HFF-Myc (cell line): ENCODE measurements around the gene RYR2.

Source experiments
- DNase-seq: peaks from one replicate; pipeline ENCODE4 v3.0.0-alpha.2; 2011; ENCODE audit warnings: low read depth; ENCODE audit errors: extremely low read depth
- H3K4me3 ChIP-seq: replicated peaks from 2 replicates; pipeline ENCODE4 v1.5.1; 2011; ENCODE audit warnings: low read depth, mild to moderate bottlenecking, control low read depth, low read length
- TF ChIP-seq, protein P1 (sequence below): IDR thresholded peaks from 2 replicates; pipeline ENCODE4 v1.5.1; 2012; ENCODE audit warnings: mild to moderate bottlenecking, low read depth, low read length, control low read depth; ENCODE audit errors: missing control alignments

RYR2 gene

DNA sequence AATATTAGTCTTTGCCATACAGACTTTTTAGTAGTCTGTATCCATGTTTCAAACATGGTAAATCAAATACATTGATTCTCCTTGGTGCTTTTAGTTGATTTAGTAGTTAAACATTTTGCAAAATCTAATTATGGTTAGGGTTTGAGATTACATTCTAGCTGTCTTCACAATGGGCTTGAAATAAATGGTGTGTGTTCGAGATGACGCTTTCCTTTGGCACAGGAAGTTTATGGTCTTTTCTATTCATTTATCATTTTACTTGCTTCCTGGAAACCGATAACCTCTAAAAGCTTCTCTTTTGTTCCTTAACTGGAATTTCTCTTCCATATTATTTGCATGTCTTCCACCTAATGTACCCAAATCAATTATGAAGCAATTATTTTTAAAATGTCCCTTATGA, 810.4 kb downstream of the RYR2 start:
- TF ChIP-seq, protein P1, sequence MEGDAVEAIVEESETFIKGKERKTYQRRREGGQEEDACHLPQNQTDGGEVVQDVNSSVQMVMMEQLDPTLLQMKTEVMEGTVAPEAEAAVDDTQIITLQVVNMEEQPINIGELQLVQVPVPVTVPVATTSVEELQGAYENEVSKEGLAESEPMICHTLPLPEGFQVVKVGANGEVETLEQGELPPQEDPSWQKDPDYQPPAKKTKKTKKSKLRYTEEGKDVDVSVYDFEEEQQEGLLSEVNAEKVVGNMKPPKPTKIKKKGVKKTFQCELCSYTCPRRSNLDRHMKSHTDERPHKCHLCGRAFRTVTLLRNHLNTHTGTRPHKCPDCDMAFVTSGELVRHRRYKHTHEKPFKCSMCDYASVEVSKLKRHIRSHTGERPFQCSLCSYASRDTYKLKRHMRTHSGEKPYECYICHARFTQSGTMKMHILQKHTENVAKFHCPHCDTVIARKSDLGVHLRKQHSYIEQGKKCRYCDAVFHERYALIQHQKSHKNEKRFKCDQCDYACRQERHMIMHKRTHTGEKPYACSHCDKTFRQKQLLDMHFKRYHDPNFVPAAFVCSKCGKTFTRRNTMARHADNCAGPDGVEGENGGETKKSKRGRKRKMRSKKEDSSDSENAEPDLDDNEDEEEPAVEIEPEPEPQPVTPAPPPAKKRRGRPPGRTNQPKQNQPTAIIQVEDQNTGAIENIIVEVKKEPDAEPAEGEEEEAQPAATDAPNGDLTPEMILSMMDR, result no peak
- no peak overlapping the region for H3K4me3 ChIP-seq
- no peak for DNase-seq

DNA sequence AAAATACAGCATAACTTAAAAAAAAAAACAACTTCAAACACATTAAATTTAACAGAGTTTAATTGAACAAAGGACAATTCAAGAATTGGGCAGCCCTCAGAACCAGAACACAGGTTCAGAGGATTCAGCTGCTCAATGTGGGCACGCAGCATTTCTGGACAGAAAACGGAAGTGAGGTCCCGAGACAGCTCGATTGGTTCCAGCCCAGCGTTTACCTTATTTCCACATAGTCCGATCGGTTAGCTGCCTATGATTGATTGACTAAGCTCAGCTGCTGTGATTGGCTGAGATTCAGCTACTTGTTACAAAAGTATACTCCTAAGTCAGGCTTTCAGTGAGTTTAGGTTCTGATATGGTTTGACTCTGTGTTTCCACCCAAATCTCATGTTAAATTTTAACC, 815.5 kb downstream of the RYR2 start:
- no peak overlapping the region for H3K4me3 ChIP-seq
- TF ChIP-seq, protein P1, result no peak
- no peak for DNase-seq

DNA sequence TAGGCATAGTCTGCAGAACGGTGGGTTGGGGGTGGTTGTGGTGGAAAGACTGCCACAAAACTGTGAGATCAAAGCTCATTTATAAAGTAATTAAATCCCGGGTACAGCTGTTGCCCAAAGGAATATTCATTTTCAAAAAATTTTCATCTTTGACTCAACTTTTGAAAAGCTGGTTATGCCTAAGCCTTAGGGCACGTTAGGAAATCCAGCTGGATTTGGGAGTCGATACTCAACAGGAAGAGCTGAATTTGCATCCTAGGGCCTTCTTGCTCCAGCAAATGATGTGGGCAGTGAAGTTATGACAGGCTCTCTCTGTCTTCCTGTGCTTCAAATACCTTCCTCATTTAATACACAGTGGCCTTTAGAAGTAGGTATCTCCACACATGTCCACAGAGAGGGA, 817.0 kb downstream of the RYR2 start:
- TF ChIP-seq, protein P1, result no peak
- DNase-seq, result no peak
- H3K4me3 ChIP-seq, result no peak overlapping the region

DNA sequence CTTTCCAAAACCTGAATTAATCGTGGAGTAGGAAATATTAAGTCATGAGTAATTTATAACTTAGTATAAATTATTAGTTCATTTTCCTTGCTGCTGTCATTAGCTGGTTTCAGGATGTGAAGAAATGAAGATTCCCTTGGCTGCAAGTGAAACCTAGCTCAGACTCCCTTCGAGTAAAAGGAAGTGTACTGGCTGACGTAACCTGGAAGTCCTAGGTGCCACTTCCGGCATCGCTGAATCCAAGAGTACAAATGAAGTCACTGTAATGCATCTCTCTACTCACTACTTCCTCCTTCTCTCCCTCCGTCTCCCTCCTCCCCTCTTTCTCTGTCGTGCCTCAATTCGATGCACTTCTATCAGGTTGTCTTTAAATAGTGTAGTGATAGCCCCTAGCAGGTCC, 820.0 kb downstream of the RYR2 start:
- TF ChIP-seq, protein P1, result no peak
- DNase-seq, result no peak

DNA sequence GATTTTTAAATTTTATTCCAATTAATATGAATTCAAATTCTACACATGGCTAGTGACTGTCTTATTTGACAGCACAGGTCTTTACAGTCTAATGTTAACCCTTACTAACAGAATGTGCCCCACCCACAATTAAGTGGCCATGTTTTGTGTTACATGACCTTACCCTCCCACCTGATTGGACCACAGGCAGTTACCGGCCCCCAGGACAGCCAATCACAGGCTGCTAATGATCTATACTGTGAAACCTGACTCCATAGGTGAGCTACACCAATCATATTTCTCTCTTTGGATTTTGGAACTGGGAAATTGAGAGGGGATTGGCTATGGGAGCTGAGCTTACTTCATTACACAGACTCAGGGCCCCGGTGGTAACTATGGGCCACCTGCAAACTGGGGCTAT, 821.2 kb downstream of the RYR2 start:
- TF ChIP-seq, protein P1, result no peak
- DNase-seq, result no peak
- H3K4me3 ChIP-seq, result no peak overlapping the region

More for the DNA sequence above, 820.0 kb downstream of the RYR2 start:
- no peak overlapping the region for H3K4me3 ChIP-seq

DNA sequence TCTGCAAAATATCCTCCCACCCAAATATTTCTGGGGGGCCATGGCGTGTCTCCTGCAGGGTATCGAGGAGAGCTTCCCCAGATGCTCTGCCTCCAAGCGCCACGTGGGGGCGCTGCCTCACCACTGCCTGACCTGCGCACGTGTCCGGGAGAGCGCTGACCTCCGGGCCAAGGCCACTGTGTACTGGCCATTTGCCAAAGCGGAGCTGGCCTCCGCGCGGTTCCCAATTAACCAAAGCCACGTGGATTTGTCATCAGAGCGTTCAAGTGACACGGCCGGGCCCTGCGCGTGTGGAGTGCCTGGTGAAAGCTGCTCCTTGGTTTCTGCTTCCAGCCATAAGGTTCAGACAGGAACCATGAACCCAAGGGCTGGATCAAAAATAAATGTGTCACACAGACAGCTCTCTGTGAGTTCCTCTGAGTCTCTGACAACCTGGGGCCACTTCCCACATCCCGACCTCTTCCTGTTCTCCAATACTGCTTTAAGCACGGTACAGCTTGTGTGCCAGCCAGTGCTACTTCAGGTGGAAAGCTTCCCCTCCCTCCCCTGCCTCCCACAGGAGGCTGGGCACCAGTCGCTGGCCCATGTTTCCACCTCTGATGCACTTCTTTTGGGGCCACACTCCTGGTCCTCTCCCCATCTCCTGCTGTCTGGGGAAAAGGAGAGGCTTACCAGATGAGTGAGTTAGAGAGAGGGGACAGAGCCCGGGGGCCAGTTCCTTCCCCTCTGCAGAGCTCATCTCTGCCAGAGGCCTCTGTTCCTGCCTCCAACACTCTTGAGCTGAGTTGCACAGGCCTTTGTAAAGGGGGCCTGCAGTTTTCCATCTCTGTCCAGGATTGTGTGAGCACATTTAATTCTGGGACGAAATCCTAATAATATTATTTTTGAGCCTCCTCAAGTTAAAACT, 822.6 kb downstream of the RYR2 start:
- TF ChIP-seq, protein P1, result peak; percentile 46
- no peak for DNase-seq
- H3K4me3 ChIP-seq, result no peak overlapping the region

DNA sequence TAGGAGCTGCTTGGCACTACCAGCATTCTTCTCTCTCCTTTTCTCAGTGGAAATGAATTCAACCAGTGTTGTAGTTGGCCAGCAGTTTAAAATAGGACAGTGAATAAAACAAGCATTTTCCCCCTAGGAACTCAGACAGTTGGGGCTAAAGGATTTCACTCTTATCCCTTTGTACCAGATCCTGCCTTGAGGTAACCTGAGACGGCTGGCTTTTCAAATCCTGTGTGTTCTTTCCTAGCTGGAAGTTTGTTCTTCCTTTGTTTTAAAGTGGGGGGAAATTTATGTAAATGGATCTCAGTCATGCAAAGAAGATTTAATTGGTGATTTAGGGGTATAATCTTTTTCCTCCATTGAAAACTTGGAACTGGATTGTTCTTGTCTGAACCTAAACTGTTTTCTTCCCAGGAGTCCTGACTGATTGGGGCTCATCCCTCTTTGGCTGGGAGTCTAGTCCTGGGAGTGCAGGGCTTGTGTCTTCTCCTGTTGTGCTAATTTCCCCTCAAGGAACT, 825.5 kb downstream of the RYR2 start:
- DNase-seq, result no peak
- TF ChIP-seq, protein P1, result no peak
- H3K4me3 ChIP-seq, result no peak overlapping the region
